Measurements from ENCODE around the gene RBM22. TPM values are rescaled to one million over a fixed set of nuclear protein-coding genes. Genes with fewer than 3 reads are reported as not detected.

RBM22 gene
- total and polyA plus RNA-seq, 2 of the 8 experiments (the other 6 are each of a cell fraction or from before 2014, with no cell fraction given) = 20.8 to 33.9 TPM

DNA sequence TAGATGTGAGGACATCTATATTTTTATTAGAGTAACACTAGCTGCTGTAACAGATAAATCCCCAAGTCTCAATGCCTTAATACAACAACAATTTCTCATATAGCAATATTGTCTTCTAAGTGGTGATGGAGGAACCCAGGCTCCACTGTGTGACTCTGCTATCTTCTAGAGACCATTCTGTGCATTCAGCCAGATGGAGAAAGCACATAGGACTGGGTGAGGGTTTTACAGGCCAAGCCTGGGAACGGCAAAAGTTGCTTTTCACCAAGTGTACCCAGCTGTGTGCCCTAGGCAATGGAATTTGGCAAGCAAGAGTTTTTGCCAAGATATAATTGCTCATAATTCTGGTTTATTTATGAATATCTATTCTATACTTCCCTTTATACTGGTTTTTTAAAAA, 11.7 kb downstream of the RBM22 start:
- Histone ChIP-seq H2BK5ac (ENCODE audit: low read depth, low read length) (no peak overlapping the region), H2BK15ac (ENCODE audit: low read length) (no peak overlapping the region), H2BK12ac (ENCODE audit: low read depth, low read length) (no peak overlapping the region), H2AFZ (ENCODE audit: low read length) (no peak overlapping the region), H3K23ac (ENCODE audit: insufficient read length) (no peak overlapping the region), H3K4ac (replicated peaks; ENCODE audit: insufficient read length, low read depth, low read length) (no peak overlapping the region), H3K4me2 (ENCODE audit: insufficient read depth in 1 of 2, low read depth in 2 of 2, low read length in 2 of 2) (no peak overlapping the region), H3K36me3 (ENCODE audit: control insufficient read depth in 2 of 4, insufficient read depth in 4 of 4, low read length in 3 of 4) (peaks cover 14 to 35% (median 33%) of the 10 kb centered on the region in 4 experiments; a peak in 7 of 8 replicates), H3K23me2 (ENCODE audit: low read depth, low read length) (no peaks in the 10 kb centered on the region), H4K8ac (ENCODE audit: extremely low read depth, insufficient read depth, low read length) (no peak overlapping the region), H4K91ac (replicated peaks; ENCODE audit: insufficient read length, low read length) (no peak overlapping the region), H3K56ac (replicated peaks; ENCODE audit: insufficient read length, low read depth, low read length) (no peak overlapping the region), H3K9me3 (ENCODE audit: insufficient read depth in 2 of 2, low read depth in 1 of 2, low read length in 1 of 2) (no peaks in the 10 kb centered on the region), H3K27ac (ENCODE audit: low read depth, low read length) (no peak overlapping the region), H3K27me3 (replicated peaks in 1 of 4; ENCODE audit: control insufficient read depth in 3 of 4, extremely low read depth in 1 of 4, insufficient read depth in 3 of 4, low read length in 3 of 4) (no peaks in the 10 kb centered on the region), H3K79me2 (ENCODE audit: control insufficient read depth in 1 of 2, insufficient read depth in 2 of 2, low read length in 2 of 2) (no peaks in the 10 kb centered on the region), H3K18ac (ENCODE audit: extremely low read depth, low read length) (no peak overlapping the region), H2AK5ac (ENCODE audit: low read depth, low read length) (no peak overlapping the region), H3K14ac (ENCODE audit: insufficient read length) (no peak overlapping the region), H3K4me1 (replicated peaks in 1 of 4; ENCODE audit: control insufficient read depth in 3 of 4, insufficient read depth in 4 of 4, low read length in 3 of 4) (no peaks in the 10 kb centered on the region), H4K20me1 (replicated peaks in 1 of 2; ENCODE audit: control insufficient read depth in 1 of 2, insufficient read depth in 2 of 2, low read length in 2 of 2) (no peaks in the 10 kb centered on the region), H2BK20ac (ENCODE audit: low read length) (no peak overlapping the region), H4K5ac (ENCODE audit: insufficient read length, low read depth, low read length) (no peak overlapping the region), H3K79me1 (ENCODE audit: low read depth, low read length) (no peaks in the 10 kb centered on the region), H3K4me3 (ENCODE audit: extremely low read depth in 1 of 4, insufficient read depth in 2 of 4, low read depth in 3 of 4, low read length in 4 of 4) (no peak overlapping the region), H2BK120ac (replicated peaks; ENCODE audit: low read depth, low read length) (no peak overlapping the region), H3K9ac (replicated peaks in 1 of 4; ENCODE audit: extremely low read depth in 1 of 4, low read depth in 3 of 4, low read length in 3 of 4) (no peak overlapping the region)
- DNase-seq (ENCODE audit: low read depth in 1 of 2, low spot score in 2 of 2) = no peak
- ChIA-PET CTCF (ENCODE audit: partially characterized antibody) (interaction anchor here (0.9 to 2.3 kb wide), 4 partner anchors 11 to 239 kb away, joined by 3 to 11 read pairs (median 6); partner anchors contain the start of gene RBM22), POLR2A (ENCODE audit: partially characterized antibody) (interaction anchor here (0.8 to 6.2 kb wide), 3 partner anchors 12 to 25 kb away, joined by 3 to 33 read pairs (median 17); partner anchors contain the start of gene RBM22)
- TF ChIP-seq SIRT6 (IDR thresholded peaks at IDR 0.05; ENCODE audit: low read length) = no peak
- TF ChIP-seq CBX8 (IDR thresholded peaks at IDR 0.05; ENCODE audit: borderline replicate concordance, low read depth, low read length) = no peak
- TF ChIP-seq CEBPB (IDR thresholded peaks at IDR 0.05; ENCODE audit: low read depth, low read length) = no peak
- TF ChIP-seq JUN (IDR thresholded peaks at IDR 0.05; ENCODE audit: low read depth, low read length) = no peak
- TF ChIP-seq POLR2A (IDR thresholded peaks at IDR 0.05; ENCODE audit: control extremely low read depth in 1 of 2, low read depth in 2 of 2, low read length in 2 of 2) = no peak
- 100% methylated on average over 1 of the region's 1 CpG; no CpG with 5 or more reads in 1 of the 2 experiments for WGBS, 2 experiments (ENCODE audit: extremely low coverage in 1 of 2, insufficient coverage in 1 of 2, insufficient read length in 1 of 2, insufficient replicate concordance in 2 of 2, low coverage in 1 of 2, low lambda C conversion rate in 2 of 2, missing lambda C conversion rate in 1 of 2)
- no peak for FAIRE-seq

All from H1 (cell line).